ENCODE results near the gene NUDCD3. TPM values are rescaled to one million over a fixed set of nuclear protein-coding genes. Genes with fewer than 3 reads are reported as not detected.

The NUDCD3 gene
- total and polyA plus RNA-seq, 2 experiments from 2014 or later: 35.7 to 42.7 TPM

DNA sequence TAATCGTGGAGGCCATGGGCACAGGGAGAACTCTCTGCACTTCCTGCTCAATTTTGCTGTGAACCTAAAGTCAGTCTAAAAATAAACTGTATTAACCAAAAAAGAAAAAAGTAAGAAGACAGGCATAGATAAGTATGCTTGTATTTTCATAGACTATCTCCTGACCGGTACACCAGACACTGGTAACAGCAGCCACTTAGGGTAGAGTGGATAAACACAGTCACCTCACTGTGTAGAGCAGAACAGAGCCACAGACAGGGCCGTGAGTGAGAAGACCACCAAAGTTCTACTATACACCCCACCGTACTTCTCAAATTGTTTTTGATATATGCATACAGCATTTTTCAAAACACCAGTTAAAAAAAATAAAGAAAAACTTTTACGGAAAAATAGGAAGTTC lies 25.0 kb downstream of the NUDCD3 start:
- Mint-ChIP-seq H3K27me3 (ENCODE audit: insufficient read depth, low read depth, poor library complexity) (peaks cover 3% of the 10 kb centered on the region), H3K27ac (no peak overlapping the region; the same call in 1 of the 2 replicates), H3K36me3 (ENCODE audit: low read depth) (peaks cover 18% of the 10 kb centered on the region; the same call in 2 of the 3 replicates), H3K4me3 (no peak overlapping the region), H3K9me3 (no peaks in the 10 kb centered on the region), H3K4me1 (no peaks in the 10 kb centered on the region; the same call in 2 of the 3 replicates)
- Histone ChIP-seq H3K27me3 (ENCODE audit: insufficient read depth) (no peaks in the 10 kb centered on the region), H3F3A (replicated peaks; ENCODE audit: low read depth) (no peaks in the 10 kb centered on the region), H4K20me1 (replicated peaks; ENCODE audit: insufficient read depth) (peaks cover 18% of the 10 kb centered on the region), H3K4me2 (no peak overlapping the region), H3K27ac (ENCODE audit: low read depth) (no peak overlapping the region), H2AFZ (no peak overlapping the region), H3K36me3 (ENCODE audit: insufficient read depth) (peaks cover 4% of the 10 kb centered on the region), H3K4me1 (ENCODE audit: insufficient read depth) (no peaks in the 10 kb centered on the region), H3K79me2 (replicated peaks; ENCODE audit: insufficient read depth) (peaks cover 66% of the 10 kb centered on the region), H3K9me2 (ENCODE audit: insufficient read depth) (no peaks in the 10 kb centered on the region), H3K4me3 (no peak overlapping the region)
- no peak for ATAC-seq
- DNase-seq (ENCODE audit: low spot score): no peak
- no peak for TF ChIP-seq EZH2 (IDR thresholded peaks at IDR 0.05; ENCODE audit: low read depth, unreplicated experiment)
- TF ChIP-seq, protein P1, sequence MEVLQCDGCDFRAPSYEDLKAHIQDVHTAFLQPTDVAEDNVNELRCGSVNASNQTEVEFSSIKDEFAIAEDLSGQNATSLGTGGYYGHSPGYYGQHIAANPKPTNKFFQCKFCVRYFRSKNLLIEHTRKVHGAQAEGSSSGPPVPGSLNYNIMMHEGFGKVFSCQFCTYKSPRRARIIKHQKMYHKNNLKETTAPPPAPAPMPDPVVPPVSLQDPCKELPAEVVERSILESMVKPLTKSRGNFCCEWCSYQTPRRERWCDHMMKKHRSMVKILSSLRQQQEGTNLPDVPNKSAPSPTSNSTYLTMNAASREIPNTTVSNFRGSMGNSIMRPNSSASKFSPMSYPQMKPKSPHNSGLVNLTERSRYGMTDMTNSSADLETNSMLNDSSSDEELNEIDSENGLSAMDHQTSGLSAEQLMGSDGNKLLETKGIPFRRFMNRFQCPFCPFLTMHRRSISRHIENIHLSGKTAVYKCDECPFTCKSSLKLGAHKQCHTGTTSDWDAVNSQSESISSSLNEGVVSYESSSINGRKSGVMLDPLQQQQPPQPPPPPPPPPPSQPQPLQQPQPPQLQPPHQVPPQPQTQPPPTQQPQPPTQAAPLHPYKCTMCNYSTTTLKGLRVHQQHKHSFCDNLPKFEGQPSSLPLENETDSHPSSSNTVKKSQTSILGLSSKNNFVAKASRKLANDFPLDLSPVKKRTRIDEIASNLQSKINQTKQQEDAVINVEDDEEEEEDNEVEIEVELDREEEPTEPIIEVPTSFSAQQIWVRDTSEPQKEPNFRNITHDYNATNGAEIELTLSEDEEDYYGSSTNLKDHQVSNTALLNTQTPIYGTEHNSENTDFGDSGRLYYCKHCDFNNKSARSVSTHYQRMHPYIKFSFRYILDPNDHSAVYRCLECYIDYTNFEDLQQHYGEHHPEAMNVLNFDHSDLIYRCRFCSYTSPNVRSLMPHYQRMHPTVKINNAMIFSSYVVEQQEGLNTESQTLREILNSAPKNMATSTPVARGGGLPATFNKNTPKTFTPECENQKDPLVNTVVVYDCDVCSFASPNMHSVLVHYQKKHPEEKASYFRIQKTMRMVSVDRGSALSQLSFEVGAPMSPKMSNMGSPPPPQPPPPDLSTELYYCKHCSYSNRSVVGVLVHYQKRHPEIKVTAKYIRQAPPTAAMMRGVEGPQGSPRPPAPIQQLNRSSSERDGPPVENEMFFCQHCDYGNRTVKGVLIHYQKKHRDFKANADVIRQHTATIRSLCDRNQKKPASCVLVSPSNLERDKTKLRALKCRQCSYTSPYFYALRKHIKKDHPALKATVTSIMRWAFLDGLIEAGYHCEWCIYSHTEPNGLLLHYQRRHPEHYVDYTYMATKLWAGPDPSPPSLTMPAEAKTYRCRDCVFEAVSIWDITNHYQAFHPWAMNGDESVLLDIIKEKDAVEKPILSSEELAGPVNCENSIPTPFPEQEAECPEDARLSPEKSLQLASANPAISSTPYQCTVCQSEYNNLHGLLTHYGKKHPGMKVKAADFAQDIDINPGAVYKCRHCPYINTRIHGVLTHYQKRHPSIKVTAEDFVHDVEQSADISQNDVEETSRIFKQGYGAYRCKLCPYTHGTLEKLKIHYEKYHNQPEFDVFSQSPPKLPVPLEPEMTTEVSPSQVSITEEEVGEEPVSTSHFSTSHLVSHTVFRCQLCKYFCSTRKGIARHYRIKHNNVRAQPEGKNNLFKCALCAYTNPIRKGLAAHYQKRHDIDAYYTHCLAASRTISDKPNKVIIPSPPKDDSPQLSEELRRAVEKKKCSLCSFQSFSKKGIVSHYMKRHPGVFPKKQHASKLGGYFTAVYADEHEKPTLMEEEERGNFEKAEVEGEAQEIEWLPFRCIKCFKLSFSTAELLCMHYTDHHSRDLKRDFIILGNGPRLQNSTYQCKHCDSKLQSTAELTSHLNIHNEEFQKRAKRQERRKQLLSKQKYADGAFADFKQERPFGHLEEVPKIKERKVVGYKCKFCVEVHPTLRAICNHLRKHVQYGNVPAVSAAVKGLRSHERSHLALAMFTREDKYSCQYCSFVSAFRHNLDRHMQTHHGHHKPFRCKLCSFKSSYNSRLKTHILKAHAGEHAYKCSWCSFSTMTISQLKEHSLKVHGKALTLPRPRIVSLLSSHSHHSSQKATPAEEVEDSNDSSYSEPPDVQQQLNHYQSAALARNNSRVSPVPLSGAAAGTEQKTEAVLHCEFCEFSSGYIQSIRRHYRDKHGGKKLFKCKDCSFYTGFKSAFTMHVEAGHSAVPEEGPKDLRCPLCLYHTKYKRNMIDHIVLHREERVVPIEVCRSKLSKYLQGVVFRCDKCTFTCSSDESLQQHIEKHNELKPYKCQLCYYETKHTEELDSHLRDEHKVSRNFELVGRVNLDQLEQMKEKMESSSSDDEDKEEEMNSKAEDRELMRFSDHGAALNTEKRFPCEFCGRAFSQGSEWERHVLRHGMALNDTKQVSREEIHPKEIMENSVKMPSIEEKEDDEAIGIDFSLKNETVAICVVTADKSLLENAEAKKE (CRISPR knock-in tag; IDR thresholded peaks at IDR 0.05): no peak
- no peak for TF ChIP-seq EZH2phosphoT487 (IDR thresholded peaks at IDR 0.05; ENCODE audit: unreplicated experiment)
- TF ChIP-seq, protein P2, sequence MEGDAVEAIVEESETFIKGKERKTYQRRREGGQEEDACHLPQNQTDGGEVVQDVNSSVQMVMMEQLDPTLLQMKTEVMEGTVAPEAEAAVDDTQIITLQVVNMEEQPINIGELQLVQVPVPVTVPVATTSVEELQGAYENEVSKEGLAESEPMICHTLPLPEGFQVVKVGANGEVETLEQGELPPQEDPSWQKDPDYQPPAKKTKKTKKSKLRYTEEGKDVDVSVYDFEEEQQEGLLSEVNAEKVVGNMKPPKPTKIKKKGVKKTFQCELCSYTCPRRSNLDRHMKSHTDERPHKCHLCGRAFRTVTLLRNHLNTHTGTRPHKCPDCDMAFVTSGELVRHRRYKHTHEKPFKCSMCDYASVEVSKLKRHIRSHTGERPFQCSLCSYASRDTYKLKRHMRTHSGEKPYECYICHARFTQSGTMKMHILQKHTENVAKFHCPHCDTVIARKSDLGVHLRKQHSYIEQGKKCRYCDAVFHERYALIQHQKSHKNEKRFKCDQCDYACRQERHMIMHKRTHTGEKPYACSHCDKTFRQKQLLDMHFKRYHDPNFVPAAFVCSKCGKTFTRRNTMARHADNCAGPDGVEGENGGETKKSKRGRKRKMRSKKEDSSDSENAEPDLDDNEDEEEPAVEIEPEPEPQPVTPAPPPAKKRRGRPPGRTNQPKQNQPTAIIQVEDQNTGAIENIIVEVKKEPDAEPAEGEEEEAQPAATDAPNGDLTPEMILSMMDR (conservative IDR thresholded peaks at IDR 0.05; ENCODE audit: low read depth in 2 of 2): no peak
- TF ChIP-seq ZNF331 (CRISPR knock-in tag; IDR thresholded peaks at IDR 0.05; ENCODE audit: low read depth): no peak
- TF ChIP-seq, protein P3, sequence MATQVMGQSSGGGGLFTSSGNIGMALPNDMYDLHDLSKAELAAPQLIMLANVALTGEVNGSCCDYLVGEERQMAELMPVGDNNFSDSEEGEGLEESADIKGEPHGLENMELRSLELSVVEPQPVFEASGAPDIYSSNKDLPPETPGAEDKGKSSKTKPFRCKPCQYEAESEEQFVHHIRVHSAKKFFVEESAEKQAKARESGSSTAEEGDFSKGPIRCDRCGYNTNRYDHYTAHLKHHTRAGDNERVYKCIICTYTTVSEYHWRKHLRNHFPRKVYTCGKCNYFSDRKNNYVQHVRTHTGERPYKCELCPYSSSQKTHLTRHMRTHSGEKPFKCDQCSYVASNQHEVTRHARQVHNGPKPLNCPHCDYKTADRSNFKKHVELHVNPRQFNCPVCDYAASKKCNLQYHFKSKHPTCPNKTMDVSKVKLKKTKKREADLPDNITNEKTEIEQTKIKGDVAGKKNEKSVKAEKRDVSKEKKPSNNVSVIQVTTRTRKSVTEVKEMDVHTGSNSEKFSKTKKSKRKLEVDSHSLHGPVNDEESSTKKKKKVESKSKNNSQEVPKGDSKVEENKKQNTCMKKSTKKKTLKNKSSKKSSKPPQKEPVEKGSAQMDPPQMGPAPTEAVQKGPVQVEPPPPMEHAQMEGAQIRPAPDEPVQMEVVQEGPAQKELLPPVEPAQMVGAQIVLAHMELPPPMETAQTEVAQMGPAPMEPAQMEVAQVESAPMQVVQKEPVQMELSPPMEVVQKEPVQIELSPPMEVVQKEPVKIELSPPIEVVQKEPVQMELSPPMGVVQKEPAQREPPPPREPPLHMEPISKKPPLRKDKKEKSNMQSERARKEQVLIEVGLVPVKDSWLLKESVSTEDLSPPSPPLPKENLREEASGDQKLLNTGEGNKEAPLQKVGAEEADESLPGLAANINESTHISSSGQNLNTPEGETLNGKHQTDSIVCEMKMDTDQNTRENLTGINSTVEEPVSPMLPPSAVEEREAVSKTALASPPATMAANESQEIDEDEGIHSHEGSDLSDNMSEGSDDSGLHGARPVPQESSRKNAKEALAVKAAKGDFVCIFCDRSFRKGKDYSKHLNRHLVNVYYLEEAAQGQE (IDR thresholded peaks at IDR 0.05; ENCODE audit: unreplicated experiment): no peak
- TF ChIP-seq POLR2AphosphoS5 (IDR thresholded peaks at IDR 0.05; ENCODE audit: low read depth): no peak
- TF ChIP-seq NANOG (IDR thresholded peaks at IDR 0.05; ENCODE audit: borderline replicate concordance): no peak
